ENCODE results near the gene CERKL.
"Not testable (repeated sequence)": the region's sequence is repeated elsewhere in the genome, so short reads cannot be mapped to it uniquely, and the experiment has no call there.

CERKL gene

GRCh38 chr2:181656450-181657291 lies at the start of gene CERKL:
Gene CERKL (minus strand): TSS chr2:181657105. CDS start chr2:181657006, 99 bp downstream.
- DNase-seq (ENCODE audit: low spot score): no peak

- DNase-seq (ENCODE audit: low spot score): not testable (repeated sequence)
Measured at GRCh38 chr2:181702519-181702918, 45.6 kb upstream of the CERKL start.

GRCh38 chr2:181698223-181698622 lies 41.3 kb upstream of the CERKL start:
- no peak for DNase-seq (ENCODE audit: low spot score)

GRCh38 chr2:181697571-181697970 lies 40.7 kb upstream of the CERKL start:
- DNase-seq (ENCODE audit: low spot score): no peak

- DNase-seq (ENCODE audit: low spot score): no peak
Measured at GRCh38 chr2:181697126-181697525, 40.2 kb upstream of the CERKL start.

GRCh38 chr2:181694271-181694670 lies 37.4 kb upstream of the CERKL start:
- no peak for DNase-seq (ENCODE audit: low spot score)

- DNase-seq (ENCODE audit: low spot score): no peak
Measured at GRCh38 chr2:181690860-181691259, 34.0 kb upstream of the CERKL start.

GRCh38 chr2:181686576-181687185 lies 29.8 kb upstream of the CERKL start:
- DNase-seq (ENCODE audit: low spot score): no peak

- no peak for DNase-seq (ENCODE audit: low spot score)
Measured at GRCh38 chr2:181685150-181685688, 28.3 kb upstream of the CERKL start.

- DNase-seq (ENCODE audit: low spot score): no peak
Measured at GRCh38 chr2:181684454-181685149, 27.7 kb upstream of the CERKL start.

- DNase-seq (ENCODE audit: low spot score): no peak
Measured at GRCh38 chr2:181683518-181684453, 26.9 kb upstream of the CERKL start.

GRCh38 chr2:181682795-181683517 lies 26.1 kb upstream of the CERKL start:
- DNase-seq (ENCODE audit: low spot score): no peak

- no peak for DNase-seq (ENCODE audit: low spot score)
Measured at GRCh38 chr2:181682026-181682789, 25.3 kb upstream of the CERKL start.

GRCh38 chr2:181680937-181681811 lies 24.3 kb upstream of the CERKL start:
- DNase-seq (ENCODE audit: low spot score): no peak

- DNase-seq (ENCODE audit: low spot score): no peak
Measured at GRCh38 chr2:181680055-181680936, 23.4 kb upstream of the CERKL start, which contains the start of gene NEUROD1. Gene NEUROD1 (minus strand): TSS chr2:181680517. CDS start chr2:181678860, 1,657 bp downstream.

- DNase-seq (ENCODE audit: low spot score): no peak
Measured at GRCh38 chr2:181679544-181679979, 22.7 kb upstream of the CERKL start.

- DNase-seq (ENCODE audit: low spot score): no peak
Measured at GRCh38 chr2:181678861-181679543, 22.1 kb upstream of the CERKL start.
